Activated CD4-positive, alpha-beta T cell treated with anti-CD3 and anti-CD28 coated beads, Interleukin-2, amount 50 U/mL, for 16 hours (primary cell): Measurements from ENCODE around the gene MAP3K5.
A peak's percentile ranks its signal among the peaks of the same experiment; 100 is the strongest.
"Not testable (repeated sequence)": the region's sequence is repeated elsewhere in the genome, so short reads cannot be mapped to it uniquely, and the experiment has no call there.

Experiments
- DNase-seq: peaks from one replicate; pipeline ENCODE4 v3.0.0-alpha.2; 2020

Gene MAP3K5

GRCh38 chr6:136769124-136769523 lies 23.2 kb downstream of the MAP3K5 start:
- no peak for DNase-seq

GRCh38 chr6:136767570-136768309 lies 24.5 kb downstream of the MAP3K5 start:
- no peak for DNase-seq

- no peak for DNase-seq
Observed at GRCh38 chr6:136767103-136767502, 25.2 kb downstream of the MAP3K5 start.

GRCh38 chr6:136766274-136766673 lies 26.0 kb downstream of the MAP3K5 start:
- DNase-seq, result no peak

- no peak for DNase-seq
Observed at GRCh38 chr6:136764517-136764993, 27.7 kb downstream of the MAP3K5 start.

GRCh38 chr6:136763716-136764516 lies 28.4 kb downstream of the MAP3K5 start:
- DNase-seq, result no peak

- DNase-seq, result no peak
Observed at GRCh38 chr6:136763255-136763654, 29.0 kb downstream of the MAP3K5 start.

GRCh38 chr6:136762022-136762975 lies 30.0 kb downstream of the MAP3K5 start:
- no peak for DNase-seq

- DNase-seq, result peak; percentile 35
Observed at GRCh38 chr6:136761227-136761922, 30.9 kb downstream of the MAP3K5 start.

GRCh38 chr6:136760781-136761180 lies 31.5 kb downstream of the MAP3K5 start:
- not testable (repeated sequence) for DNase-seq

- DNase-seq, result no peak
Observed at GRCh38 chr6:136757150-136757549, 35.1 kb downstream of the MAP3K5 start.

GRCh38 chr6:136754820-136755219 lies 37.5 kb downstream of the MAP3K5 start:
- no peak for DNase-seq

- DNase-seq, result peak; percentile 76
Observed at GRCh38 chr6:136753624-136754023, 38.7 kb downstream of the MAP3K5 start.

- DNase-seq, result no peak
Observed at GRCh38 chr6:136752554-136752953, 39.7 kb downstream of the MAP3K5 start.

GRCh38 chr6:136751991-136752390 lies 40.3 kb downstream of the MAP3K5 start:
- DNase-seq, result no peak

- peak; percentile 82 for DNase-seq
Observed at GRCh38 chr6:136751522-136751956, 40.7 kb downstream of the MAP3K5 start.

- no peak for DNase-seq
Observed at GRCh38 chr6:136750696-136751521, 41.4 kb downstream of the MAP3K5 start.

- no peak for DNase-seq
Observed at GRCh38 chr6:136749359-136749997, 42.8 kb downstream of the MAP3K5 start.

- DNase-seq, result no peak
Observed at GRCh38 chr6:136747507-136747906, 44.8 kb downstream of the MAP3K5 start.

GRCh38 chr6:136745300-136745699 lies 47.0 kb downstream of the MAP3K5 start:
- no peak for DNase-seq

- no peak for DNase-seq
Observed at GRCh38 chr6:136744889-136745288, 47.4 kb downstream of the MAP3K5 start.
